ENCODE data around the gene LAMA2.

GRCh38 chr6:129451187-129451586, 568.2 kb downstream of the LAMA2 start:
- TF ChIP-seq POLR2A (IDR thresholded peaks at IDR 0.05) = no peak
- TF ChIP-seq CTCF (IDR thresholded peaks at IDR 0.05) = no peak

Measured in breast epithelium (tissue), 3 donors.